H9 (cell line): Measurements from ENCODE around the gene PJVK. TPM values are rescaled to one million over a fixed set of nuclear protein-coding genes. Genes with fewer than 3 reads are reported as not detected.

Source experiments
- DNase-seq: peaks from one replicate; pipeline ENCODE4 v3.0.0-alpha.2; 2017
- H2AFZ ChIP-seq: one replicate; pipeline ENCODE4 v1.6.1; 2013; ENCODE audit warnings: mild to moderate bottlenecking, low read length, control low read depth, moderate library complexity
- H2AK5ac ChIP-seq: 2 replicates; pipeline ENCODE4 v1.6.1; 2013; ENCODE audit warnings: low read length, control low read depth, mixed read lengths; ENCODE audit not compliant: insufficient read length
- H2BK120ac ChIP-seq: one replicate; pipeline ENCODE4 v1.6.1; 2013; ENCODE audit warnings: low read depth, mild to moderate bottlenecking, low read length, control low read depth, inconsistent platforms; ENCODE audit not compliant: poor library complexity, severe bottlenecking
- H2BK12ac ChIP-seq: 2 replicates; pipeline ENCODE4 v1.6.1; 2013; ENCODE audit warnings: low read length, control low read depth, mixed read lengths, low read depth; ENCODE audit not compliant: insufficient read length
- H2BK15ac ChIP-seq: 2 replicates; pipeline ENCODE4 v1.6.1; 2013; ENCODE audit warnings: low read depth, low read length, control low read depth
- H2BK20ac ChIP-seq: one replicate; pipeline ENCODE4 v1.6.1; 2013; ENCODE audit warnings: low read depth, mild to moderate bottlenecking, low read length, control low read depth, inconsistent platforms; ENCODE audit not compliant: poor library complexity, severe bottlenecking
- H2BK5ac ChIP-seq: 2 replicates; pipeline ENCODE4 v1.6.1; 2013; ENCODE audit warnings: low read length, control low read depth, mixed read lengths; ENCODE audit not compliant: insufficient read length
- H3K14ac ChIP-seq: 2 replicates; pipeline ENCODE4 v1.6.1; 2013; ENCODE audit warnings: low read length, control low read depth; ENCODE audit not compliant: insufficient read depth
- H3K18ac ChIP-seq: 2 replicates; pipeline ENCODE4 v1.6.1; 2013; ENCODE audit warnings: low read depth, mild to moderate bottlenecking, mixed read lengths, low read length, control low read depth; ENCODE audit not compliant: insufficient read length
- H3K23ac ChIP-seq: 2 replicates; pipeline ENCODE4 v1.6.1; 2013; ENCODE audit warnings: low read length, control low read depth, mixed read lengths, low read depth; ENCODE audit not compliant: insufficient read length
- H3K23me2 ChIP-seq: 2 replicates; pipeline ENCODE4 v1.6.1; 2013; ENCODE audit warnings: low read depth, mild to moderate bottlenecking, mixed read lengths, low read length, control low read depth; ENCODE audit not compliant: insufficient read length, poor library complexity, severe bottlenecking
- H3K27ac ChIP-seq: 2 replicates; pipeline ENCODE4 v1.5.1; 2013; ENCODE audit warnings: low read length, control low read depth, mixed read lengths, low read depth; ENCODE audit not compliant: insufficient read length
- H3K27me3 ChIP-seq: 2 replicates; pipeline ENCODE4 v1.6.1; 2013; ENCODE audit warnings: low read length, control low read depth, inconsistent platforms; ENCODE audit not compliant: insufficient read depth
- H3K4ac ChIP-seq: 2 replicates; pipeline ENCODE4 v1.6.1; 2013; ENCODE audit warnings: low read depth, mild to moderate bottlenecking, control low read depth, inconsistent platforms, low read length, moderate library complexity
- H3K4me1 ChIP-seq: 2 replicates; pipeline ENCODE4 v1.6.1; 2013; ENCODE audit warnings: low read length, control low read depth, inconsistent platforms; ENCODE audit not compliant: insufficient read depth
- H3K4me2 ChIP-seq: 2 replicates; pipeline ENCODE4 v1.6.1; 2013; ENCODE audit warnings: low read length, control low read depth, mixed read lengths; ENCODE audit not compliant: insufficient read length, insufficient read depth
- H3K56ac ChIP-seq: 2 replicates; pipeline ENCODE4 v1.6.1; 2013; ENCODE audit warnings: low read depth, mild to moderate bottlenecking, mixed read lengths, low read length, control low read depth; ENCODE audit not compliant: insufficient read length
- H3K79me1 ChIP-seq: 2 replicates; pipeline ENCODE4 v1.6.1; 2013; ENCODE audit warnings: low read depth, mild to moderate bottlenecking, moderate library complexity, low read length, control low read depth, inconsistent platforms; ENCODE audit not compliant: insufficient read depth, poor library complexity, severe bottlenecking
- H3K79me2 ChIP-seq: 2 replicates; pipeline ENCODE4 v1.6.1; 2013; ENCODE audit warnings: low read length, control low read depth, inconsistent platforms; ENCODE audit not compliant: insufficient read depth
- H3K9ac ChIP-seq: 2 replicates; pipeline ENCODE4 v1.6.1; 2013; ENCODE audit warnings: low read length, control low read depth, mixed read lengths; ENCODE audit not compliant: insufficient read length; ENCODE audit errors: extremely low read depth
- H3K9me3 ChIP-seq: one replicate; pipeline ENCODE4 v1.6.1; 2013; ENCODE audit warnings: low read depth, low read length, inconsistent platforms; ENCODE audit not compliant: control insufficient read depth
- H3T11ph ChIP-seq: one replicate; pipeline ENCODE4 v1.6.1; 2013; ENCODE audit warnings: mild to moderate bottlenecking, low read length, control low read depth, inconsistent platforms
- H4K20me1 ChIP-seq: one replicate; pipeline ENCODE4 v1.6.1; 2013; ENCODE audit not compliant: control insufficient read depth, insufficient read length, insufficient read depth
- H4K5ac ChIP-seq: 2 replicates; pipeline ENCODE4 v1.6.1; 2013; ENCODE audit warnings: low read depth, mild to moderate bottlenecking, mixed read lengths, low read length, control low read depth; ENCODE audit not compliant: insufficient read length
- H4K8ac ChIP-seq: replicated peaks from 2 replicates; pipeline ENCODE4 v1.6.1; 2013; ENCODE audit warnings: low read length, control low read depth, mixed read lengths, low read depth; ENCODE audit not compliant: insufficient read length
- H4K91ac ChIP-seq: 2 replicates; pipeline ENCODE4 v1.6.1; 2013; ENCODE audit warnings: low read depth, mild to moderate bottlenecking, moderate library complexity, mixed read lengths, low read length, control low read depth; ENCODE audit not compliant: insufficient read length
- H3K27ac Mint-ChIP-seq, 3 experiments: 2 replicates in 2 of 3; 3 replicates in 1 of 3; pipeline ENCODE4 v1.8.0; 2020 to 2021; ENCODE audit warnings: mixed read lengths in 3 of 3, mild to moderate bottlenecking in 1 of 3, moderate library complexity in 1 of 3
- H3K27me3 Mint-ChIP-seq: 2 replicates; pipeline ENCODE4 v1.8.0; 2021; ENCODE audit warnings: low read depth, mild to moderate bottlenecking, moderate library complexity, mixed read lengths
- H3K36me3 Mint-ChIP-seq, 3 experiments: 2 replicates in 2 of 3; 3 replicates in 1 of 3; pipeline ENCODE4 v1.8.0; 2020 to 2021; ENCODE audit warnings: low read depth in 3 of 3, mixed read lengths in 3 of 3; ENCODE audit not compliant: insufficient read depth in 1 of 3
- H3K4me1 Mint-ChIP-seq, 2 experiments: 2 replicates each; pipeline ENCODE4 v1.8.0; 2020; ENCODE audit warnings: mixed read lengths in 2 of 2
- H3K4me3 Mint-ChIP-seq, 2 experiments: 2 replicates in 1 of 2; 3 replicates in 1 of 2; pipeline ENCODE4 v1.8.0; 2020 to 2021; ENCODE audit warnings: mild to moderate bottlenecking in 2 of 2, mixed read lengths in 2 of 2, moderate library complexity in 1 of 2
- H3K9me3 Mint-ChIP-seq, 2 experiments: 2 replicates in 1 of 2; 3 replicates in 1 of 2; pipeline ENCODE4 v1.8.0; 2020; ENCODE audit warnings: mild to moderate bottlenecking in 2 of 2, mixed read lengths in 2 of 2, moderate library complexity in 1 of 2
- WGBS: extraction: QIAGEN DNeasy Blood & Tissue Kit; methylation state at CpG from one replicate; pipeline ENCODE4 v1.1.7; 2013; ENCODE audit warnings: missing lambda C conversion rate, low lambda C conversion rate, mixed read lengths; ENCODE audit not compliant: insufficient read length; ENCODE audit errors: extremely low coverage; 5-methylcytosine and 5-hydroxymethylcytosine counted together
- total RNA-seq: library from RNA; stranded (reverse); gene quantifications from 2 replicates; pipeline ENCODE4 v1.2.1, GENCODE V29; 2021
- TF ChIP-seq, protein P1 (sequence below): fragments of 200-600 bp; sonication (generic); conservative IDR thresholded peaks from 3 replicates; pipeline ENCODE4 v1.8.0; 2021; ENCODE audit warnings: antibody characterized with exemption, mild to moderate bottlenecking

PJVK gene
- total RNA-seq, 1 experiment from 2014 or later: 4.7 TPM

DNA sequence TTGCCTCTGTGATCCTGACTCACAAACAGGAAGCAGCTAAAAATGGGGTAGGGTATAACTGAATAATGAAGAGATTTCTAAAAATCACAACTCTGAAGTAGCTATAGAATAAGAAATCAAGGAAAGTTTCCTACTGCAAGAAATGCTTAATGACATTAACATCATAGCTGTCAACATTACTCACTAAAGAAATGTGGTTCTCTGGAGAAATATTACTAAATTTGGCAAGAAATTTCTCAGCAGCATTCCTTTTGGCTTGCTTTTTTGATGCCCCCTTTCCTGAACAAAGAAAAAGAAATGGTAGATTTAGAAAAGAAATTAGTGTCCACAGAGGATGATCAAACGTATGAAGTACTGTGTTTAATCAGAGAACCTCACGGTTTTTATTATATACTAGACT lies 9.8 kb upstream of the PJVK start:
- no peaks in the 10 kb centered on the region for H4K20me1 ChIP-seq
- TF ChIP-seq, protein P1, sequence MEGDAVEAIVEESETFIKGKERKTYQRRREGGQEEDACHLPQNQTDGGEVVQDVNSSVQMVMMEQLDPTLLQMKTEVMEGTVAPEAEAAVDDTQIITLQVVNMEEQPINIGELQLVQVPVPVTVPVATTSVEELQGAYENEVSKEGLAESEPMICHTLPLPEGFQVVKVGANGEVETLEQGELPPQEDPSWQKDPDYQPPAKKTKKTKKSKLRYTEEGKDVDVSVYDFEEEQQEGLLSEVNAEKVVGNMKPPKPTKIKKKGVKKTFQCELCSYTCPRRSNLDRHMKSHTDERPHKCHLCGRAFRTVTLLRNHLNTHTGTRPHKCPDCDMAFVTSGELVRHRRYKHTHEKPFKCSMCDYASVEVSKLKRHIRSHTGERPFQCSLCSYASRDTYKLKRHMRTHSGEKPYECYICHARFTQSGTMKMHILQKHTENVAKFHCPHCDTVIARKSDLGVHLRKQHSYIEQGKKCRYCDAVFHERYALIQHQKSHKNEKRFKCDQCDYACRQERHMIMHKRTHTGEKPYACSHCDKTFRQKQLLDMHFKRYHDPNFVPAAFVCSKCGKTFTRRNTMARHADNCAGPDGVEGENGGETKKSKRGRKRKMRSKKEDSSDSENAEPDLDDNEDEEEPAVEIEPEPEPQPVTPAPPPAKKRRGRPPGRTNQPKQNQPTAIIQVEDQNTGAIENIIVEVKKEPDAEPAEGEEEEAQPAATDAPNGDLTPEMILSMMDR: no peak
- H3K27ac Mint-ChIP-seq: no peak overlapping the region
- no peak overlapping the region for H3K23ac ChIP-seq
- H3K27ac ChIP-seq: no peak overlapping the region
- H2BK5ac ChIP-seq: no peak overlapping the region
- H3K9me3 ChIP-seq: no peaks in the 10 kb centered on the region
- no CpG with 5 or more reads among the region's 2 CpGs for WGBS
- H3K4me1 ChIP-seq: no peaks in the 10 kb centered on the region
- no peak overlapping the region for H2BK20ac ChIP-seq
- H3K27me3 ChIP-seq: no peaks in the 10 kb centered on the region
- no peak overlapping the region for H4K5ac ChIP-seq
- no peak overlapping the region for H2AK5ac ChIP-seq
- no peak overlapping the region for H3K18ac ChIP-seq
- no peaks in the 10 kb centered on the region for H3K9me3 Mint-ChIP-seq
- H3K9ac ChIP-seq: no peak overlapping the region
- peaks cover 17 to 81% (median 76%) of the 10 kb centered on the region in 3 experiments; a peak in 6 of 7 replicates for H3K36me3 Mint-ChIP-seq
- H3K4me2 ChIP-seq: no peak overlapping the region
- no peak overlapping the region for H2AFZ ChIP-seq
- H4K8ac ChIP-seq: no peak overlapping the region
- peaks cover 0 to 3% of the 10 kb centered on the region in 2 experiments; a peak in 1 of 4 replicates for H3K4me1 Mint-ChIP-seq
- H2BK15ac ChIP-seq: no peak overlapping the region
- DNase-seq: no peak
- H3K4ac ChIP-seq: no peak overlapping the region
- H3K79me2 ChIP-seq: no peaks in the 10 kb centered on the region
- H2BK120ac ChIP-seq: no peak overlapping the region
- H3K4me3 Mint-ChIP-seq: no peak overlapping the region
- no peaks in the 10 kb centered on the region for H3K23me2 ChIP-seq
- no peak overlapping the region for H3K56ac ChIP-seq
- no peak overlapping the region for H3T11ph ChIP-seq
- H3K27me3 Mint-ChIP-seq: no peaks in the 10 kb centered on the region
- no peak overlapping the region for H2BK12ac ChIP-seq
- no peaks in the 10 kb centered on the region for H3K79me1 ChIP-seq
- no peak overlapping the region for H3K14ac ChIP-seq
- H4K91ac ChIP-seq: no peak overlapping the region
